K562 (cell line): Measurements from ENCODE around the gene PLIN5. TPM values are rescaled to one million over a fixed set of nuclear protein-coding genes. Genes with fewer than 3 reads are reported as not detected.

Experiments used
- BRF2 ChIP-seq: IDR thresholded peaks from 3 replicates; pipeline ENCODE4 v1.6.1; 2011; ENCODE audit warnings: borderline replicate concordance, mild to moderate bottlenecking; ENCODE audit not compliant: insufficient read length, insufficient read depth
- C11orf30 ChIP-seq: fragments of 450-650 bp; IDR thresholded peaks from 2 replicates; pipeline ENCODE4 v1.6.1; 2016; ENCODE audit warnings: low read depth, mild to moderate bottlenecking
- CTCF ChIP-seq, 3 experiments: IDR thresholded peaks in 2 of 3; conservative IDR thresholded peaks in 1 of 3; 2 replicates each; pipeline ENCODE4 v1.5.1; 2011 to 2012; ENCODE audit warnings: low read length in 3 of 3, mild to moderate bottlenecking in 3 of 3, control low read depth in 2 of 3, improper control_type of control experiment in 1 of 3, inconsistent platforms in 1 of 3, low read depth in 1 of 3, mixed read lengths in 1 of 3, moderate library complexity in 1 of 3; ENCODE audit not compliant: insufficient read depth in 2 of 3
- EP300 ChIP-seq: IDR thresholded peaks from 2 replicates; pipeline ENCODE4 v1.6.1; 2012; ENCODE audit warnings: low read length, improper control_type of control experiment
- GABPA ChIP-seq: fragments of 200-800 bp; sonication (Bioruptor generic); conservative IDR thresholded peaks from 2 replicates; pipeline ENCODE4 v1.6.1; 2016; ENCODE audit warnings: low read depth, missing genetic modification characterization, missing compliant biosample characterization
- HMGN3 ChIP-seq: IDR thresholded peaks from 2 replicates; pipeline ENCODE4 v1.6.1; 2011; ENCODE audit warnings: borderline replicate concordance, low read depth, mild to moderate bottlenecking, mixed read lengths, low read length; ENCODE audit not compliant: insufficient read length; ENCODE audit errors: extremely low read depth
- HNRNPL ChIP-seq: fragments of 200-400 bp; formaldehyde crosslinking; IDR thresholded peaks from 2 replicates; pipeline ENCODE4 v1.6.1; 2017; ENCODE audit warnings: low read depth, mild to moderate bottlenecking, low read length
- LCOR ChIP-seq: sonication (generic); formaldehyde crosslinking; IDR thresholded peaks from 2 replicates; pipeline ENCODE4 v1.8.0; 2022; ENCODE audit warnings: mild to moderate bottlenecking, missing genetic modification reagents
- MXI1 ChIP-seq: IDR thresholded peaks from 2 replicates; pipeline ENCODE4 v1.6.1; 2011; ENCODE audit warnings: low read depth, mild to moderate bottlenecking, improper control_type of control experiment, low read length
- NFATC3 ChIP-seq: fragments of 450-650 bp; IDR thresholded peaks from 2 replicates; pipeline ENCODE4 v1.6.1; 2017; ENCODE audit warnings: mild to moderate bottlenecking
- NFIC ChIP-seq: fragments of 450-650 bp; IDR thresholded peaks from 2 replicates; pipeline ENCODE4 v1.6.1; 2017; ENCODE audit warnings: mild to moderate bottlenecking, inconsistent platforms
- POLR3A ChIP-seq: IDR thresholded peaks from 2 replicates; pipeline ENCODE4 v1.6.1; 2011; ENCODE audit warnings: borderline replicate concordance, mild to moderate bottlenecking, moderate library complexity; ENCODE audit not compliant: insufficient read length, insufficient read depth; ENCODE audit errors: extremely low read depth
- RB1 ChIP-seq: fragments of 450-650 bp; IDR thresholded peaks from 2 replicates; pipeline ENCODE4 v1.6.1; 2017; ENCODE audit warnings: low read depth, mild to moderate bottlenecking
- RNF2 ChIP-seq: sonication (generic); IDR thresholded peaks from 2 replicates; pipeline ENCODE4 v1.6.1; 2016
- SIX5 ChIP-seq, 2 experiments: IDR thresholded peaks; 2 replicates each; pipeline ENCODE4 v1.6.1; 2011; ENCODE audit warnings: low read length in 2 of 2, borderline replicate concordance in 1 of 2, low read depth in 1 of 2, mild to moderate bottlenecking in 1 of 2, moderate library complexity in 1 of 2; ENCODE audit not compliant: insufficient read depth in 1 of 2
- SMAD2 ChIP-seq: fragments of 150-350 bp; IDR thresholded peaks from 2 replicates; pipeline ENCODE4 v1.6.1; 2014; ENCODE audit warnings: low read depth, mild to moderate bottlenecking, low read length
- SMARCC2 ChIP-seq: fragments of 450-650 bp; IDR thresholded peaks from 2 replicates; pipeline ENCODE4 v1.6.1; 2017; ENCODE audit warnings: antibody characterized with exemption, moderate library complexity, mild to moderate bottlenecking, low read depth
- SMC3 ChIP-seq: conservative IDR thresholded peaks from 2 replicates; pipeline ENCODE4 v1.6.1; 2011; ENCODE audit warnings: low read depth, low read length, improper control_type of control experiment; ENCODE audit not compliant: insufficient read depth
- TGIF2 ChIP-seq: sonication (generic); formaldehyde crosslinking; IDR thresholded peaks from 2 replicates; pipeline ENCODE4 v1.8.1; 2022; ENCODE audit warnings: mild to moderate bottlenecking, missing genetic modification reagents, moderate library complexity
- XRCC5 ChIP-seq: fragments of 200-400 bp; formaldehyde crosslinking; IDR thresholded peaks from 2 replicates; pipeline ENCODE4 v1.6.1; 2017; ENCODE audit warnings: low read depth, mild to moderate bottlenecking, low read length
- ZNF75A ChIP-seq: fragments of 450-650 bp; formaldehyde crosslinking; IDR thresholded peaks from 2 replicates; pipeline ENCODE4 v1.4.0; 2020; ENCODE audit warnings: mild to moderate bottlenecking
- polyA plus RNA-seq, 8 experiments: library from polyadenylated mRNA; depleted of rRNA in 4 of 8; stranded (reverse) in 5 of 8; unstranded in 3 of 8; fragments of >200 nt; fragmentation: Nextera tagmentation in 2 of 8; fragmentation: Illumina TruSeq in 1 of 8; extraction: Ambion mirVana in 2 of 8; extraction: Trizol in 1 of 8; gene quantifications; 2 replicates each; pipeline versions ENCODE4 v1.2.1 to v1.2.3, GENCODE V29; 2011 to 2014; ENCODE audit warnings: inconsistent platforms in 1 of 8, missing spikeins in 1 of 8
- total RNA-seq, 7 experiments: library from RNA; depleted of rRNA in 6 of 7; stranded (reverse); fragments of >200 nt in 6 of 7; fragmentation: Illumina TruSeq in 2 of 7; extraction: Trizol in 2 of 7; gene quantifications; 2 replicates each; pipeline versions ENCODE4 v1.2.1 to v1.2.3, GENCODE V29; 2011 to 2021; ENCODE audit warnings: low replicate concordance in 1 of 7
- TF ChIP-seq, protein P1 (sequence below): fragments of 250-450 bp; sonication (Bioruptor Pico); IDR thresholded peaks from 2 replicates; pipeline ENCODE4 v1.5.0; 2021
- TF ChIP-seq, protein P2 (sequence below): fragments of 200-400 bp; formaldehyde crosslinking; IDR thresholded peaks from 2 replicates; pipeline ENCODE4 v1.6.1; 2017; ENCODE audit warnings: mild to moderate bottlenecking, low read depth, low read length, moderate library complexity

The PLIN5 gene
- total and polyA plus RNA-seq, 9 of the 15 experiments (the other 6 are each of a cell fraction or from before 2014, with no cell fraction given) = 0.04 to 1.3 (median 0.50) TPM

DNA sequence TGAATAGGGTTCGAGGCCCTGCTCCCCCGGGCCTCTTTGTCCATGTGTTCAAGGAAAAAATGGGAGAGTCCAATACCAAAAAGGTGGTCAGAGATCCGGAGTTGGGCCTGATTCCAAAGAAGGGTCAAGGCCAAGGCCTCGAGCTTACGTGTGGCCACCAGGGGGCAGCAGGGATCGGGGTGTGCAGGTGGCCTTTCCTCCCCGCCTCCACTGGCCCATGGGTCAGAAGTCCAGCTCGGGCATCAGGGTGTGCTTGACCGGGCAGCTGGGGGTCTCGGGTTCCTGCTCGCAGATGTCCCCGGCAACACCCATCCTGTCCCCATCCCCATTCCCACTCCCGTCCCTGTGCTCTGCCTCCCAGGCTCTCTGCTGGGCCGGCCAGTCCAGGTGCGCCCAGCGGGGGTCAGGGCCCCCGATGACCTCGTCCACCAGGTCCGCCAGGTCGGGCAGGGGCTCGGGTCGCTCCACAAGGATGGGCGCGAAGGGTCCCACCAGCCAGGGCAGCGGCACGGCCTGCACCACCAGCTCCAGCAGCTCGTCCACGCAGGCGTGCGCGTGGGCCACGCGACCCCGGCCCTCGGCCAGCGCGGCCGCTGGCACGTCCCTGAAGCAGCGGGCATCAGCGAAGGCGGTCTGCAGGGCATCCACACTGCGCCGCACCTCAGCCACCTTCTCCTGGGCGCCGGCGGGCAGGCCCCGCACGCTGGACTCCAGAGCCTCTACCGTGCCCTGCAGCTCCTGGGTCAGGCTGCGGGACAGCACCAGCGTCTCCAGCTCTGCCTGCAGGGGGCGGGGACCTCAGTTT lies 11.5 kb downstream of the PLIN5 start (continued):
- TF ChIP-seq, protein P1, sequence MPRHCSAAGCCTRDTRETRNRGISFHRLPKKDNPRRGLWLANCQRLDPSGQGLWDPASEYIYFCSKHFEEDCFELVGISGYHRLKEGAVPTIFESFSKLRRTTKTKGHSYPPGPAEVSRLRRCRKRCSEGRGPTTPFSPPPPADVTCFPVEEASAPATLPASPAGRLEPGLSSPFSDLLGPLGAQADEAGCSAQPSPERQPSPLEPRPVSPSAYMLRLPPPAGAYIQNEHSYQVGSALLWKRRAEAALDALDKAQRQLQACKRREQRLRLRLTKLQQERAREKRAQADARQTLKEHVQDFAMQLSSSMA (CRISPR knock-in tag) = no peak
- TF ChIP-seq HNRNPL = 0 out of 2 replicates have a peak, but pooled peaks have one; percentile 16
- no peak for TF ChIP-seq EP300
- no peak for TF ChIP-seq POLR3A
- TF ChIP-seq NFATC3 = no peak
- TF ChIP-seq TGIF2 = no peak
- TF ChIP-seq CTCF (IDR thresholded peaks at IDR 0.05 in 2 of 3, conservative IDR thresholded peaks at IDR 0.05 in 1 of 3; ENCODE audit: insufficient read depth in 2 of 3, low read depth in 1 of 3, low read length in 3 of 3) = peak; percentile 87 to 92 (median 89)
- TF ChIP-seq SMC3 = peak; percentile 48
- TF ChIP-seq SIX5 (IDR thresholded peaks at IDR 0.05; ENCODE audit: borderline replicate concordance in 1 of 2, insufficient read depth in 1 of 2, low read depth in 1 of 2, low read length in 2 of 2) = no peak
- TF ChIP-seq LCOR (CRISPR knock-in tag) = no peak
- TF ChIP-seq SMARCC2 = no peak
- TF ChIP-seq, protein P2, sequence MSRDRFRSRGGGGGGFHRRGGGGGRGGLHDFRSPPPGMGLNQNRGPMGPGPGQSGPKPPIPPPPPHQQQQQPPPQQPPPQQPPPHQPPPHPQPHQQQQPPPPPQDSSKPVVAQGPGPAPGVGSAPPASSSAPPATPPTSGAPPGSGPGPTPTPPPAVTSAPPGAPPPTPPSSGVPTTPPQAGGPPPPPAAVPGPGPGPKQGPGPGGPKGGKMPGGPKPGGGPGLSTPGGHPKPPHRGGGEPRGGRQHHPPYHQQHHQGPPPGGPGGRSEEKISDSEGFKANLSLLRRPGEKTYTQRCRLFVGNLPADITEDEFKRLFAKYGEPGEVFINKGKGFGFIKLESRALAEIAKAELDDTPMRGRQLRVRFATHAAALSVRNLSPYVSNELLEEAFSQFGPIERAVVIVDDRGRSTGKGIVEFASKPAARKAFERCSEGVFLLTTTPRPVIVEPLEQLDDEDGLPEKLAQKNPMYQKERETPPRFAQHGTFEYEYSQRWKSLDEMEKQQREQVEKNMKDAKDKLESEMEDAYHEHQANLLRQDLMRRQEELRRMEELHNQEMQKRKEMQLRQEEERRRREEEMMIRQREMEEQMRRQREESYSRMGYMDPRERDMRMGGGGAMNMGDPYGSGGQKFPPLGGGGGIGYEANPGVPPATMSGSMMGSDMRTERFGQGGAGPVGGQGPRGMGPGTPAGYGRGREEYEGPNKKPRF = no peak
- TF ChIP-seq SMAD2 = no peak
- TF ChIP-seq RNF2 = no peak
- no peak for TF ChIP-seq C11orf30
- peak; percentile 46; the same call in 1 of the 2 replicates for TF ChIP-seq RB1
- no peak for TF ChIP-seq GABPA (tag)
- TF ChIP-seq HMGN3 = no peak
- no peak for TF ChIP-seq MXI1
- TF ChIP-seq BRF2 = no peak
- peak; percentile 80 for TF ChIP-seq NFIC
- TF ChIP-seq XRCC5 = 0 out of 2 replicates have a peak, but pooled peaks have one; percentile 44
- TF ChIP-seq ZNF75A = no peak
